Thyroid gland (tissue), 4 donors: ENCODE results near the gene HNRNPR.

ENCODE experiments used
- POLR2A ChIP-seq, 2 donors: fragments of 450-650 bp; IDR thresholded peaks; one replicate each; pipeline ENCODE4 v1.6.1; 2017; ENCODE audit warnings: antibody characterized with exemption in 2 of 2, mild to moderate bottlenecking in 2 of 2, moderate library complexity in 1 of 2
- TF ChIP-seq, protein P1 (sequence below), 6 experiments: fragments of 200-600 bp in 3 of 6; fragments of 450-650 bp in 3 of 6; sonication (generic) in 3 of 6; IDR thresholded peaks; one replicate each; pipeline ENCODE4 v1.5.1; 2016 to 2019; ENCODE audit warnings: antibody characterized with exemption in 6 of 6, mild to moderate bottlenecking in 2 of 6, inconsistent platforms in 1 of 6, moderate library complexity in 1 of 6

DNA sequence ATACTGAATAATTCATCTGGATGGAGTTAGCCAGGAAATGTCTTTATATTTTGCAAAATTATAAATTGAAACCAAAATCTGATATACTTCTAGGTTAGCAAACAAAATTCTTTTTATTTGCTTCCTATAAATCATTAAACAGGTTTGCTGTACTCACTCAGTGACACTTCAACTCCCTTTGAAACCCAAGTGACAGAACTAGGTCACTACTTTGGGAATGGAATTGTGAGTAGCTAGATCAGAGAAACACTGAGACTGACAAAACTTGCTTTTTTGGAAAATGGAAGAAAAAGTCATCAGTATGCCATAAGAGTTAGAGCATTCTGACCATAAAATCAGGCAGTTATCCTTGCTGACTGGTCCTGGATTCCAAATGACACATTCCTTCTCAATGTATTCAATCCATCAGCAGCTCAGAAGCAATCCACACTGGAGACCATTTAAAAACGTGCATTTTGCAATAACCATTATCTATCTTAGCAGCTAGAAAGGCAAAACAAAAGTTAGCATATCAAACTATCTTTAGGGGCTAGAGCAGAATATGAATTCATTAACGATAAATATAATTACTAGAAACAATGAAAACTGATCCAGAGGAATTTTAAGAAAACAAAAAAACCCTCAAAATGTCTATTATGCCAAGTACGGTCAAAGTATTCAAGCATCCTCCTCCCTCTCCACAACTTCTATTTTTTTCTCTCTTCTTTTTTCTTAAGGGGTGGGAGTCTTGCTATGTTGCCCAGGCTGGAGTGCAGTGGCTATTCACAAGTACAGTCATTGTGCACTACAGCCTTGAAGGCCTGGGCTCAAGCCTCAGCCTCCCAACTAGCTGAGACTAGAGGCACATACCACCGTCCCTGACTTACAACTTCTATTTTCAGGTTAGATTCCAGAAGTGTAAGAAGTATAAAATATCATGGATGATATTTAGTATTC is 60.1 kb downstream of the HNRNPR start:
- TF ChIP-seq, protein P1, sequence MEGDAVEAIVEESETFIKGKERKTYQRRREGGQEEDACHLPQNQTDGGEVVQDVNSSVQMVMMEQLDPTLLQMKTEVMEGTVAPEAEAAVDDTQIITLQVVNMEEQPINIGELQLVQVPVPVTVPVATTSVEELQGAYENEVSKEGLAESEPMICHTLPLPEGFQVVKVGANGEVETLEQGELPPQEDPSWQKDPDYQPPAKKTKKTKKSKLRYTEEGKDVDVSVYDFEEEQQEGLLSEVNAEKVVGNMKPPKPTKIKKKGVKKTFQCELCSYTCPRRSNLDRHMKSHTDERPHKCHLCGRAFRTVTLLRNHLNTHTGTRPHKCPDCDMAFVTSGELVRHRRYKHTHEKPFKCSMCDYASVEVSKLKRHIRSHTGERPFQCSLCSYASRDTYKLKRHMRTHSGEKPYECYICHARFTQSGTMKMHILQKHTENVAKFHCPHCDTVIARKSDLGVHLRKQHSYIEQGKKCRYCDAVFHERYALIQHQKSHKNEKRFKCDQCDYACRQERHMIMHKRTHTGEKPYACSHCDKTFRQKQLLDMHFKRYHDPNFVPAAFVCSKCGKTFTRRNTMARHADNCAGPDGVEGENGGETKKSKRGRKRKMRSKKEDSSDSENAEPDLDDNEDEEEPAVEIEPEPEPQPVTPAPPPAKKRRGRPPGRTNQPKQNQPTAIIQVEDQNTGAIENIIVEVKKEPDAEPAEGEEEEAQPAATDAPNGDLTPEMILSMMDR (IDR thresholded peaks at IDR 0.05) = no peak
- TF ChIP-seq POLR2A (IDR thresholded peaks at IDR 0.05) = no peak
